Measurements from ENCODE around the gene MCC.

GRCh38 chr5:113187906-113188305, 300.3 kb downstream of the MCC start:
- no peak for TF ChIP-seq CTCF (IDR thresholded peaks at IDR 0.05 in 4 of 5, conservative IDR thresholded peaks at IDR 0.05 in 1 of 5)
- TF ChIP-seq POLR2A (IDR thresholded peaks at IDR 0.05), result no peak
